Measurements from ENCODE around the gene PTK6. TPM values are rescaled to one million over a fixed set of nuclear protein-coding genes. Genes with fewer than 3 reads are reported as not detected.
A peak's percentile ranks its signal among the peaks of the same experiment; 100 is the strongest.

Gene PTK6
- total RNA-seq, 2 donors from 2014 or later, result 85.7 to 117 TPM

- DNase-seq, result no peak
- no peak for ATAC-seq
- intact Hi-C loops (cut with DNase I, micrococcal nuclease), result no loop called here
These were observed 11.4 kb upstream of the PTK6 start for GRCh38 chr20:63548542-63548941.

- ATAC-seq (peak; percentile 33), DNase-seq (peak in 1 of 2 donors; percentile 34)
- intact Hi-C loops (cut with DNase I, micrococcal nuclease), result no loop called here
These were observed 10.7 kb upstream of the PTK6 start, which contains the start of gene SRMS for GRCh38 chr20:63547725-63548480. TSS of gene SRMS (minus strand) at chr20:63547749. CDS start at chr20:63547463, 286 bp downstream.

- DNase-seq (peak in 1 of 2 donors; percentile 14), ATAC-seq (no peak)
- intact Hi-C loops (cut with DNase I, micrococcal nuclease), result no loop called here
These were observed 10.0 kb upstream of the PTK6 start for GRCh38 chr20:63546956-63547724.

- no peak for ATAC-seq
- intact Hi-C loops (cut with DNase I, micrococcal nuclease), result no loop called here
- peak in 1 of 2 donors; percentile 45 for DNase-seq
These were observed 9.2 kb upstream of the PTK6 start for GRCh38 chr20:63546256-63546955.

DNA sequence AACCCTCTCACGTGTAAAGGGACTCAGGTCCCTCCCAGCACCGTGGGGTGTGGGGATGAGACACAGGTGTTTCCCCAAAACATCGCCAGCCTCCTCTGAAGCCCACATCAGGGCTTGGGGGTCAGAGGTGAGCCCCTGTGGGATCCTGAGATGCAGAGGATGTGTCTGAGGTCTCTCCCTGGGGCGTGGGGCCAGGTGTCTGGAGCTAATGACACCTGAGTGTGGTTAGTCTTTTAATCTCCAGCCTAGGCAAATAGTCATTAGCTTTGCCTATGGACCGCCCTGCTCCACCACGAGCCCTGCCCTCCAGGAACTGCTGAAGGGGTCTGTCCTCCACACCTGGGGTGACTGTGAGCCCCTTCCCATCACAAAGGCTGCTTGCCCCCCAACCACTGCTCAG lies 8.6 kb upstream of the PTK6 start:
- intact Hi-C loops (cut with DNase I, micrococcal nuclease), result no loop called here
- DNase-seq (peak in 1 of 2 donors; percentile 63), ATAC-seq (peak; percentile 31)

DNA sequence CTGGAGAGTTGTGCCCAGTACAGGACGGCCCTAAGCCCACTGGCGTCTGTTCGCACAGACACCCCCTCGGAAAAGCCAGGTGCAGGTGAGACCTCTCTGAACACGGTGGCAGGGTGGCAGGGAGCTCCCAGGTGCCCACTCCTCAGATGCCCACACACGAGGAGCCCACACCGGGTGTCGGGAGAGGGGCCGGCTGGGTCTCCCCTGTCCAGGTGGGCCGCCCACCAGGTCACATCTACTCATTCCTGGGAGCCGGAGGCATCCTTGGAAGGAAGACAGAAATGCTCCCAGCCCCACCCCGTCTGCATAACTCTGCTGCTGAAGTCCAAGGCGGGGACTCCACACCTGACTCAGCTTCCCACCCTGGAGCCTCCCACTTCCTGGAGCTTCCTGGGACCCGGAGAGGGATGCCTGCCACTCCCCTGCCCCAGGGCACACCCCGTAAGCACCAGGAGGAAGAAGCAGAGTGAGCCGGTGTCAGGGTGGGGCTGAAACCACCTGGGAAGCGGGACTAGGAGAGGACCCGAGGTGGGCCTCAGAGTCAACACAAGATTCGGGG lies 7.9 kb upstream of the PTK6 start:
- intact Hi-C loops (cut with DNase I, micrococcal nuclease), result no loop called here
- ATAC-seq, result peak; percentile 76

GRCh38 chr20:63544241-63544957 lies 7.2 kb upstream of the PTK6 start:
- ATAC-seq (peak; percentile 14), DNase-seq (peak in 1 of 2 donors; percentile 38)
- intact Hi-C loops (cut with DNase I, micrococcal nuclease), result no loop called here

More for the DNA sequence above, 7.9 kb upstream of the PTK6 start:
- peak; percentile 80 to 94 for DNase-seq

- ATAC-seq, result no peak
- intact Hi-C loops (cut with DNase I, micrococcal nuclease), result no loop called here
These were observed 6.6 kb upstream of the PTK6 start for GRCh38 chr20:63543733-63544132.

DNA sequence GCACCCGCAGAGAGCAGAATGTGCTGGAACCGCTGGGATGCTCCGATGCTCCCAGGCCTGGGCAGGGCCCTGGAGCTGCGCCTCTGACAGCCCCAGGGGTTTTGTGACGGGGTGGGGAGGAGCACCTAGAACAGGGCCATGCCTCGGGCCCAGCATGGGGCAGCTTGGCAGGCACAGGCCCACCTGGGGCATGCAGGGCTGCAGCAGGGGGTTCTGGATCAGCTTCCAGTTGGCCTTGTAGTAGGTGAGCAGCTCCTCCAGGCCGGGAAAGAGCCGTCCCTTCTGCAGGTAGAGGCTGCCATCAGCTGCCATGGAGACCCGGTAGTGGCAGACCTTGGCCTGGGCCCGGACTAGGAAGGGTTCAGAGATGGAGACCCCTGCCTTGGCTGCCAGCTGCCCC lies 6.0 kb upstream of the PTK6 start:
- intact Hi-C loops (cut with DNase I, micrococcal nuclease), result no loop called here
- no peak for ATAC-seq
- DNase-seq, result peak in 1 of 2 donors; percentile 11

More at GRCh38 chr20:63543733-63544132, 6.6 kb upstream of the PTK6 start:
- DNase-seq, result no peak

- intact Hi-C loops (cut with DNase I, micrococcal nuclease), result no loop called here
- ATAC-seq, result no peak
- peak in 1 of 2 donors; percentile 26 for DNase-seq
These were observed 5.5 kb upstream of the PTK6 start for GRCh38 chr20:63542696-63543095.

DNA sequence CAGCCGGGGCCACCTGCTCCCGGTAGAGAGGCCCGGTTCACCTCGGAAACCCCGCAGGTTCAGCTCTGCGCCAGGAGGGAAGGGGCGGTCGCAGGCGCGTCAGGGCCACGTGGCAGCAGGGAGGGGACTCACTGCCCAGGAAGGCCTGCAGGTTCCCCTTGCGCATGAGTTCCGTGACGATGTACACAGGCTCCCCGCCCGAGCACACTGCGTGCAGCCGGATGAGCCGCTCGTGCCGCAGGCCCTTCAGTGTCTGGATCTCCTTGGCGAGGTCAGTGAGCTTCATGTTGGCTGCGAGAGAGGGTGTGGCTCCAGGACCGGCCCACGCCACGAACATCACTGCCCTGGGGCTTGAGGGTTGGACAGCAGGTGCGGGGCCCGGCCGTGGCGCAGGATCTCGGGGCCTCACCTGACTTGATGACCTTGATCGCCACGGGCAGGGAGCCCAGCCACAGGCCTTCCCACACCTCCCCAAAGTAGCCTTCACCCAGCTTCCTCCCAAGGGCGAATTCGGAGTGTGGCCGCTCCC lies 4.9 kb upstream of the PTK6 start:
- intact Hi-C loops (cut with DNase I, micrococcal nuclease), result no loop called here
- peak; percentile 85 to 86 for DNase-seq
- peak; percentile 36 for ATAC-seq

- DNase-seq (peak in 1 of 2 donors; percentile 22), ATAC-seq (no peak)
- intact Hi-C loops (cut with DNase I, micrococcal nuclease), result no loop called here
These were observed 4.2 kb upstream of the PTK6 start for GRCh38 chr20:63541371-63541770.

DNA sequence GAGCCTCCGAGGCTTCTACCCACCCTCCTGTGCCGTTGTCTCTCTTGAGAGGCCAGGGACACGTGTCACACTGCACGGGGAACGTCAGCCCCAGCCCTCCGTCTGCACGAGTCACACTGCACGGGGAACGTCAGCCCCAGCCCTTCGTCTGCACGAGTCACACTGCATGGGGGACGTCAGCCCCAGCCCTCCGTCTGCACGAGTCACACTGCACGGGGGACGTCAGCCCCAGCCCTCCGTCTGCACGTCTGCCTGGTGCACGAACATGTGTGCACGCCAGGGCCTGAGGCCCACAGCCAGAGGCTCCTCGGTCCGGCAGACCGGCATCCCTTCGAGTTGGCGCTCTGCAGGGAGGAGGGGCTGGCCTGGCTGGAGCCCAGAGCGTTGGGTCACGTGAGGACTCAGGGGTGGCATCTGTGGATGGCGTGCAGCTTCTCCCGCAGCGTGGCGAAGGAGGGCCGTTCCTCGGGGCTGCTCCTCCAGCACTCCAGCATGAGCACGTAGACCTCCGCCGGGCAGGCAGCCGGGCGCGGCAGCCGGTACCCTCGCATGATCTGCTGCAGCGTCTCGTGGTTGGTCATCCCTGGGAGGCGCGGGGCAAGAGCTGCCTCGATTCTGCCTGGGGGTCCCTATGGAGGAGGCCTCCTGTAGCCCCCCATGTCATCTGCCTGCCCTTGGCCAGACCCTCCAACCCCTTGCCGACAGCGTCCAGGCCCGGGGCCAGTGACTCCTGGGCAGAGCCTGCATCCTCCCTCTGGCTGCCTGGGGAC lies 3.4 kb upstream of the PTK6 start:
- ATAC-seq (no peak), DNase-seq (peak in 1 of 2 donors; percentile 26)
- intact Hi-C loops (cut with DNase I, micrococcal nuclease), result no loop called here

- intact Hi-C loops (cut with DNase I, micrococcal nuclease), result loop anchor here (5.0 to 10.0 kb wide), 2 partner anchors 433 to 435 kb away; partner anchors contain the start of gene SAMD10 (in 1 of the 2)
- DNase-seq (no peak), ATAC-seq (no peak)
These were observed 2.5 kb upstream of the PTK6 start for GRCh38 chr20:63539441-63540370.

DNA sequence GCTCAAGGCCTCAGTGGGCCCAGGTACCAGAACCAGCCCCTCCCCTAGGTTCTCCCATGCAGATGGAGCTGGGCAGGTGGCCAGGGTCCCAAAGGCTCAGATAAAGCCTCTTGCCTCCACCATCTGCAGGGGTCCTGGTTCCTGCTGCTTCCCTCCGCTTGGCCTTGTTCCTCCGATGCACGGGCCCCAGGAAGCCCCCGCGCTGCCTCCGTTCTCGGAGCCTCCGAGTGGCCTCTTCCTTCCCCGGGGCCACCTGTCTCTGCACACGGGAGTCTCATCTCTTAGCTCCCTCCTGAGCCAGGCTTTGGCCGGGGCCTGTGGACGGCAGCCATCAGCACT lies 1.9 kb upstream of the PTK6 start:
- DNase-seq, result no peak
- no peak for ATAC-seq
- intact Hi-C loops (cut with DNase I, micrococcal nuclease), result loop anchor here (5.0 to 10.0 kb wide), 2 partner anchors 433 to 436 kb away; partner anchors contain the start of gene SAMD10 (in 1 of the 2)

Data from left colon (tissue), 2 donors.